Measurements from ENCODE around the gene AREL1.

AREL1 gene

GRCh38 chr14:74697976-74698375 is 14.9 kb downstream of the AREL1 start:
- DNase-seq (ENCODE audit: low spot score) = no peak
- TF ChIP-seq CTCF (IDR thresholded peaks at IDR 0.05; ENCODE audit: extremely low read depth, missing control alignments) = no peak

GRCh38 chr14:74697543-74697942 is 15.3 kb downstream of the AREL1 start:
- TF ChIP-seq CTCF (IDR thresholded peaks at IDR 0.05; ENCODE audit: extremely low read depth, missing control alignments) = no peak
- no peak for DNase-seq (ENCODE audit: low spot score)

- DNase-seq (ENCODE audit: low spot score) = no peak
- no peak for TF ChIP-seq CTCF (IDR thresholded peaks at IDR 0.05; ENCODE audit: extremely low read depth, missing control alignments)
Observed at GRCh38 chr14:74697011-74697410, 15.9 kb downstream of the AREL1 start.

- no peak for TF ChIP-seq CTCF (IDR thresholded peaks at IDR 0.05; ENCODE audit: extremely low read depth, missing control alignments)
- DNase-seq (ENCODE audit: low spot score) = no peak
Observed at GRCh38 chr14:74695406-74695805, 17.5 kb downstream of the AREL1 start.

GRCh38 chr14:74693191-74693590 is 19.7 kb downstream of the AREL1 start:
- no peak for DNase-seq (ENCODE audit: low spot score)
- no peak for TF ChIP-seq CTCF (IDR thresholded peaks at IDR 0.05; ENCODE audit: extremely low read depth, missing control alignments)

- no peak for TF ChIP-seq CTCF (IDR thresholded peaks at IDR 0.05; ENCODE audit: extremely low read depth, missing control alignments)
- no peak for DNase-seq (ENCODE audit: low spot score)
Observed at GRCh38 chr14:74691456-74691855, 21.4 kb downstream of the AREL1 start.

- DNase-seq (ENCODE audit: low spot score) = no peak
- TF ChIP-seq CTCF (IDR thresholded peaks at IDR 0.05; ENCODE audit: extremely low read depth, missing control alignments) = no peak
Observed at GRCh38 chr14:74685921-74686678, 26.8 kb downstream of the AREL1 start.
